ENCODE data around the gene TUBD1.
A peak's percentile ranks its signal among the peaks of the same experiment; 100 is the strongest.

The TUBD1 gene

DNA sequence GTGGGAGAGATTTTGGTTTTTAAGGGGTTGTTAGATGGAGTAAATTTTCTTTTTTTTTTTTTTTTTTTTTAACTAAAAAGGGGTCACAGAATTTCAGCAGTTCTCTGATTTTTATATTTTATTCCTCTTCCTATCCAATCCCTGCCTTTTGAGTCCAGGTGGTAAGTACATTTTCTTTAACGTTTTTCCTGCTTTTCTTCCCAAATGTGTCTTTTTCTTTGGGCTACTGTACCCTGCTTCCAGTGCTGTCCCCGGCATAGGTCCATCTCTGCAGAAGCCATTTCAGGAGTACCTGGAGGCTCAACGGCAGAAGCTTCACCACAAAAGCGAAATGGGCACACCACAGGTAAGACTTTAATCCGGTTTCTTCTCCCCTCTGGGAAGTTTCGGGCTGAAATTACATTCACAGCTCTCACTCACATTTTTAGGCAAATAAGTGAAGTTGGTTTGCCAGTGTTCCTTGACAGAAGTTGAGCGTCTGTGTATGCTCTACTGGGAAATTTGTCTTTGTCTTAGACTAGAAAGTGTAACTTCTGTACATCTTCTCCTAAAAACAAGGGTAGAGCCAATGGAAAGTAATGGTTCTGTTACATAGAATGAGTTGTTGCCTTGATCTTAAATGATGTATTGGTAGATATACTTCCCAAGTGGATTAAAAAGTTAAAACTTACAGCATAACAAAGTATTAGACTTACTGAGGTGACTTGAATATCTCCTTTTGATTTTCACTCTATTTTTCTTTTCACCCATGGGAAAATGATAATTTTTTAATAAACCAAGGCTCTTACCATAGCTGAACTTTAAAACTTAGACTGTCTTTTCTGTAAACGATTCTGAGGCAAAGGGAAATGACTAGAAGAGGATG, 54.5 kb downstream of the TUBD1 start:
- TF ChIP-seq, protein P1, sequence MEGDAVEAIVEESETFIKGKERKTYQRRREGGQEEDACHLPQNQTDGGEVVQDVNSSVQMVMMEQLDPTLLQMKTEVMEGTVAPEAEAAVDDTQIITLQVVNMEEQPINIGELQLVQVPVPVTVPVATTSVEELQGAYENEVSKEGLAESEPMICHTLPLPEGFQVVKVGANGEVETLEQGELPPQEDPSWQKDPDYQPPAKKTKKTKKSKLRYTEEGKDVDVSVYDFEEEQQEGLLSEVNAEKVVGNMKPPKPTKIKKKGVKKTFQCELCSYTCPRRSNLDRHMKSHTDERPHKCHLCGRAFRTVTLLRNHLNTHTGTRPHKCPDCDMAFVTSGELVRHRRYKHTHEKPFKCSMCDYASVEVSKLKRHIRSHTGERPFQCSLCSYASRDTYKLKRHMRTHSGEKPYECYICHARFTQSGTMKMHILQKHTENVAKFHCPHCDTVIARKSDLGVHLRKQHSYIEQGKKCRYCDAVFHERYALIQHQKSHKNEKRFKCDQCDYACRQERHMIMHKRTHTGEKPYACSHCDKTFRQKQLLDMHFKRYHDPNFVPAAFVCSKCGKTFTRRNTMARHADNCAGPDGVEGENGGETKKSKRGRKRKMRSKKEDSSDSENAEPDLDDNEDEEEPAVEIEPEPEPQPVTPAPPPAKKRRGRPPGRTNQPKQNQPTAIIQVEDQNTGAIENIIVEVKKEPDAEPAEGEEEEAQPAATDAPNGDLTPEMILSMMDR (IDR thresholded peaks at IDR 0.05; ENCODE audit: control insufficient read depth, insufficient read depth, low read depth, low read length, missing control alignments), result no peak
- DNase-seq (ENCODE audit: low read depth), result no peak
- peak overlapping the region; percentile 68 for H3K4me3 ChIP-seq (ENCODE audit: control insufficient read depth, low read depth, low read length)

DNA sequence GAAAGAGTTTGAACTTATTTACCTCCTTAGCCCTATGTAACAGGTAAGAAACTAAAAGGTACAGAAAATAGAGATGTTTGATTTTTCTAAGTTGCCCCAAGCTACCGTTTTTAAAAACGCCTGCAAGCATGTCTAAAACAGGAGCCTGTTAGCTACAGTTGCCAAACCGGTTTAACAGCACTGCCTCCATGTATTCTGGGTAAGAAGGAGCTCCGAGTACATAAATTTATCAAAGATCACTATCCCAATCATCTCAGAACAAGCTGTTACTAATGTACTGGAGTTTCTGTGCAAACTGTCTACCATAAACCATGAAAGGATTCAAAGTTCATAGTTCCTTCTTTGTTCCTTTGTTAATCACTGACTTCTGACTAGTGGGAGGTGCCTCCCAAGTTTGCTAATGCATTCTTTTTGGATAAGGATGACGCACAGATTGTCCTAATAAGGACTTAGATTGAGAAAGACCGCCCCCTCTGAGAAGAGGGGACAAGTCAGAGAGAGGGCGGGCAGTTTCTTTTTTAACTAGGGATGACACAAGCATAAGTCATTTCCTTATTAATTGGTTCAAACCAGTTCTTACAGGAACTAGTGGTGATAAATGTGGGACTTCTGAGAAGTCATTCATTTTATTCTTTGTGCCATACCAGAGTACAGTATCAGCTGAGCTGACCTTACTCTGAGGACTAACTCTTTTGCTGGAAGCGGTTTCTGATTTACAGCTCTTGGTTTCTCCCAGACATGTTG, 55.3 kb downstream of the TUBD1 start:
- peak overlapping the region; percentile 68 for H3K4me3 ChIP-seq (ENCODE audit: control insufficient read depth, low read depth, low read length)
- peak; percentile 100 for DNase-seq (ENCODE audit: low read depth)
- TF ChIP-seq, protein P1 (IDR thresholded peaks at IDR 0.05; ENCODE audit: control insufficient read depth, insufficient read depth, low read depth, low read length, missing control alignments), result no peak

DNA sequence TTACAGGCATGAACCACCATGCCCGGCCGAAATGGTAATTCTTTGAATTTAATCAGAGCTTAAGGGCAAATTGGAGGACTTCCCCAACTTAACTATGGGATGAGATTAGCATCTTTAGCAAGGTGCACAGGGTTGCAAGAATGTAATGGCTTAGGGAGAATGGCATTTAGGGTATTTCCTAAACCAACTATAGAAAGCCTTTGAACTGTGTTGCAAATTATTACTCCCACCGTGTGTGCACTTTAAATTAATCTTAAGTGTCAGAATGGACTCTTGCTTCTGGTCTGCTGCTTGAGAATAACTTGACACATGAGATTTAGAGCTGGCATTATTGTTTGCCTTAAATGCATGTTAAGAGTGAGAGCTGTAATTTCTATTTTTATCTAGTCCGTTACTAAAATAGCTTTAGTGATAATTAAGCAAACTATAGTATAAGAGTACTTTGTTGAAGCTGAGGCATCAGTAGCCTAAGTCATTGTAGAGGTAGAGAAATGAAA, 59.8 kb downstream of the TUBD1 start:
- DNase-seq (ENCODE audit: low read depth), result no peak
- H3K4me3 ChIP-seq (ENCODE audit: control insufficient read depth, low read depth, low read length), result no peak overlapping the region
- TF ChIP-seq, protein P1 (IDR thresholded peaks at IDR 0.05; ENCODE audit: control insufficient read depth, insufficient read depth, low read depth, low read length, missing control alignments), result no peak

DNA sequence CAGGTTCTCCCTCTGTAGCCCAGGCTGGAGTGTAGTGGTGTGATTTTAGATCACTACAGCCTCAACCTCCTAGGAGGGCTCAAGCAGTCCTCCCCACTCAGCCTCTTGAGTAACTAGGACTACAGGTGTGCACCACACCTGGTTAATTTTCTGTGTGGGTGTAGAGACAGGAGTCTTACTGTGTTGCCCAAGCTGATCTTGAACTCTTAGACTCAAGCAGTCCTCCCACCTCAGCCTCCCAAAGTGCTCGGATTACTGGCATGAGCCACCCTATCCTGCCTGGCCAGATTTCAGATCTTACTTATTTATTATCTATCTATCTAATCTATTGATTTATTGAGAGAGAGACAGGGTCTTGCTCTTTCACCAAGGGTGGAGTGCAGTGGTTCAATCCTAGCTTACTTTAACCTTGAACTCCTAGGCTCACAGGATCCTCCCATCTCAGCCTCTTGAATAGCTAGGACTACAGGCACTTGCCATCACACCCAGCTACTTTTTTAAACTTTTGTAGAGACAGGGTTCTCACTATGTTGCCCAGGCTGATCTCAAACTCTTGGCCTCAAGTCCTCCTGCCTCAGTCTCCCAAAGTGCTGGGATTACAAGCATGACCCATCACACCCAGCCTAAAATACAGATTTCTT, 61.8 kb downstream of the TUBD1 start:
- no peak overlapping the region for H3K4me3 ChIP-seq (ENCODE audit: control insufficient read depth, low read depth, low read length)
- DNase-seq (ENCODE audit: low read depth), result no peak
- TF ChIP-seq, protein P1 (IDR thresholded peaks at IDR 0.05; ENCODE audit: control insufficient read depth, insufficient read depth, low read depth, low read length, missing control alignments), result no peak

DNA sequence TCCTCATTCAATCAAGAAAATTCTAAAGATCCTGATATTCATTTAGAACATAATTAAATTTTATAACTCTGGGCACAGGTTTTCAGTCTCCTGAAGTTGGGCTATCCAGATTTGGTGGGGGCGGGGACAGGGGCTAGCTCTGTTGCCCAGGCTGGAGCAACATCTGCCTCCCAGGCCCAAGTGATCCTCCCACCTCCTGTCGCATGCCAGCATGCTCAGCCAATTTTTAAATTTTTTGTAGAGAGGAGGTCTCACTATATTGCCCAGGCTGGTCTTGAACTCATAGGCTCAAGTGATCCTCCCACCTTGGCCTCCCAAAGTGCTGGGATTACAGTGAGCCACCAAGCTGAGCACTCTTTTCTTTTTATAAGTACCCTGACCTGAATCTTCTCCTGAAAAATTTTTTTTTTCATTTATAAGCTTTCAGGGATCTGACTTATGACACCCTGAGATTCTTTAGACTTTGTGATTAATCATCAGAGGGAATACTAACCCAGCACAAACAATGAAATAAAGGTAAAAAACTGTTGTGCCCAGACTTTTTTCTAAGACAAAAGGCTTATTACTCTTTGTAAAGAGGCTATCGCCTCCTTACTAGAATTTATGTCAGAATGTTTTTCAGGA, 62.6 kb downstream of the TUBD1 start:
- TF ChIP-seq, protein P1 (IDR thresholded peaks at IDR 0.05; ENCODE audit: control insufficient read depth, insufficient read depth, low read depth, low read length, missing control alignments), result no peak
- no peak for DNase-seq (ENCODE audit: low read depth)
- H3K4me3 ChIP-seq (ENCODE audit: control insufficient read depth, low read depth, low read length), result no peak overlapping the region

All from AG09309 (cell line).